ENCODE results near the gene NKG7.

Gene NKG7

GRCh38 chr19:51371186-51371690 is 1.2 kb downstream of the NKG7 start:
- H2BK120ac ChIP-seq (ENCODE audit: low read depth, low read length), result no peak overlapping the region
- no peak overlapping the region for H3K18ac ChIP-seq (ENCODE audit: low read depth in 1 of 2, low read length in 2 of 2)
- H3K14ac ChIP-seq (ENCODE audit: low read length in 2 of 2), result no peak overlapping the region
- H4K91ac ChIP-seq (ENCODE audit: low read length), result no peak overlapping the region
- H3K4me1 ChIP-seq (ENCODE audit: control insufficient read depth, insufficient read depth, low read depth, low read length), result peaks cover 10% of the 10 kb centered on the region
- H3K27me3 ChIP-seq (ENCODE audit: control insufficient read depth in 1 of 2, insufficient read depth in 1 of 2, low read length in 2 of 2), result peaks cover 4 to 20% of the 10 kb centered on the region in 2 experiments
- H2BK5ac ChIP-seq (ENCODE audit: low read depth, low read length, poor library complexity, severe bottlenecking), result no peak overlapping the region
- WGBS, result 83% methylated on average over 8 of the region's 8 CpGs
- no peak overlapping the region for H2BK15ac ChIP-seq (ENCODE audit: low read depth, poor library complexity, severe bottlenecking)
- H3K4me3 ChIP-seq (ENCODE audit: insufficient read depth in 1 of 2, low read depth in 1 of 2, low read length in 2 of 2), result no peak overlapping the region
- no peak overlapping the region for H3K23ac ChIP-seq (ENCODE audit: low read length in 2 of 2)
- no peaks in the 10 kb centered on the region for H3K36me3 ChIP-seq (ENCODE audit: control insufficient read depth in 1 of 2, insufficient read depth in 2 of 2, low read depth in 1 of 2, low read length in 2 of 2)
- H3K9me3 ChIP-seq (ENCODE audit: control insufficient read depth, low read length), result no peaks in the 10 kb centered on the region
- peaks cover 7% of the 10 kb centered on the region for H3K79me1 ChIP-seq (replicated peaks; ENCODE audit: low read length, poor library complexity, severe bottlenecking)
- no peak overlapping the region for H3K27ac ChIP-seq (ENCODE audit: low read length, poor library complexity, severe bottlenecking)
- no peak overlapping the region for H2BK12ac ChIP-seq (ENCODE audit: low read length in 2 of 2)
- no peak overlapping the region for H4K8ac ChIP-seq (ENCODE audit: low read length)
- no peak overlapping the region for H2AFZ ChIP-seq (ENCODE audit: low read depth, low read length)
- no peak overlapping the region for H3K4ac ChIP-seq (ENCODE audit: low read depth in 1 of 2, low read length in 2 of 2)
- DNase-seq, result no peak
- no peak overlapping the region for H2AK5ac ChIP-seq (ENCODE audit: low read length, severe bottlenecking)
- H3K4me2 ChIP-seq (ENCODE audit: low read length, poor library complexity, severe bottlenecking), result no peak overlapping the region
- H3K9ac ChIP-seq (ENCODE audit: low read length), result no peak overlapping the region

GRCh38 chr19:51370230-51370629 is 2.2 kb downstream of the NKG7 start:
- H3K4me2 ChIP-seq (ENCODE audit: low read length, poor library complexity, severe bottlenecking), result no peak overlapping the region
- H2AK5ac ChIP-seq (ENCODE audit: low read length, severe bottlenecking), result no peak overlapping the region

GRCh38 chr19:51368366-51369282 is 3.8 kb downstream of the NKG7 start, which contains the start of gene CLDND2:
CLDND2 (minus strand) TSS chr19:51369003; CDS start chr19:51368577, 426 bp downstream.
- H3K36me3 ChIP-seq (ENCODE audit: control insufficient read depth in 1 of 2, insufficient read depth in 2 of 2, low read depth in 1 of 2, low read length in 2 of 2), result no peaks in the 10 kb centered on the region
- peak within 1 kb of the TSS; percentile 59 to 88 for H2BK12ac ChIP-seq (ENCODE audit: low read length in 2 of 2)
- peak within 1 kb of the TSS; percentile 87 for H2BK15ac ChIP-seq (ENCODE audit: low read depth, poor library complexity, severe bottlenecking)
- peak within 1 kb of the TSS; percentile 95 for H4K91ac ChIP-seq (ENCODE audit: low read length)
- H2BK5ac ChIP-seq (ENCODE audit: low read depth, low read length, poor library complexity, severe bottlenecking), result peak within 1 kb of the TSS; percentile 45
- H3K4me1 ChIP-seq (ENCODE audit: control insufficient read depth, insufficient read depth, low read depth, low read length), result peaks cover 23% of the 10 kb centered on the region
- peak within 1 kb of the TSS; percentile 84 to 96 for H3K4ac ChIP-seq (ENCODE audit: low read depth in 1 of 2, low read length in 2 of 2)
- H3K9me3 ChIP-seq (ENCODE audit: control insufficient read depth, low read length), result no peaks in the 10 kb centered on the region
- H3K27me3 ChIP-seq (ENCODE audit: control insufficient read depth in 1 of 2, insufficient read depth in 1 of 2, low read length in 2 of 2), result peaks cover 4 to 20% of the 10 kb centered on the region in 2 experiments
- H3K4me2 ChIP-seq (ENCODE audit: low read length, poor library complexity, severe bottlenecking), result peak within 1 kb of the TSS; percentile 84
- no peak for DNase-seq
- H3K9ac ChIP-seq (ENCODE audit: low read length), result peak within 1 kb of the TSS; percentile 94
- H2AK5ac ChIP-seq (ENCODE audit: low read length, severe bottlenecking), result peak within 1 kb of the TSS; percentile 71
- H3K4me3 ChIP-seq (ENCODE audit: insufficient read depth in 1 of 2, low read depth in 1 of 2, low read length in 2 of 2), result peak within 1 kb of the TSS; percentile 85 to 90
- peak within 1 kb of the TSS; percentile 93 for H4K8ac ChIP-seq (ENCODE audit: low read length)
- H3K14ac ChIP-seq (ENCODE audit: low read length in 2 of 2), result peak within 1 kb of the TSS in 1 of 2 experiments; percentile 99
- peak within 1 kb of the TSS; percentile 74 to 100 for H3K18ac ChIP-seq (ENCODE audit: low read depth in 1 of 2, low read length in 2 of 2)
- H3K79me1 ChIP-seq (replicated peaks; ENCODE audit: low read length, poor library complexity, severe bottlenecking), result peaks cover 19% of the 10 kb centered on the region
- peak within 1 kb of the TSS; percentile 97 for H2AFZ ChIP-seq (ENCODE audit: low read depth, low read length)
- WGBS, result 62% methylated on average over 19 of the region's 23 CpGs
- H3K23ac ChIP-seq (ENCODE audit: low read length in 2 of 2), result peak within 1 kb of the TSS in 1 of 2 experiments; percentile 94
- peak within 1 kb of the TSS; percentile 78 for H2BK120ac ChIP-seq (ENCODE audit: low read depth, low read length)
- peak within 1 kb of the TSS; percentile 23 for H3K27ac ChIP-seq (ENCODE audit: low read length, poor library complexity, severe bottlenecking)

More at GRCh38 chr19:51370230-51370629, 2.2 kb downstream of the NKG7 start:
- H3K4me3 ChIP-seq (ENCODE audit: insufficient read depth in 1 of 2, low read depth in 1 of 2, low read length in 2 of 2), result no peak overlapping the region
- no peaks in the 10 kb centered on the region for H3K36me3 ChIP-seq (ENCODE audit: control insufficient read depth in 1 of 2, insufficient read depth in 2 of 2, low read depth in 1 of 2, low read length in 2 of 2)
- peaks cover 11% of the 10 kb centered on the region for H3K79me1 ChIP-seq (replicated peaks; ENCODE audit: low read length, poor library complexity, severe bottlenecking)
- H3K27ac ChIP-seq (ENCODE audit: low read length, poor library complexity, severe bottlenecking), result no peak overlapping the region
- no peaks in the 10 kb centered on the region for H3K9me3 ChIP-seq (ENCODE audit: control insufficient read depth, low read length)
- H3K4ac ChIP-seq (ENCODE audit: low read depth in 1 of 2, low read length in 2 of 2), result no peak overlapping the region
- peaks cover 4 to 20% of the 10 kb centered on the region in 2 experiments for H3K27me3 ChIP-seq (ENCODE audit: control insufficient read depth in 1 of 2, insufficient read depth in 1 of 2, low read length in 2 of 2)
- no peak overlapping the region for H3K18ac ChIP-seq (ENCODE audit: low read depth in 1 of 2, low read length in 2 of 2)
- no peak overlapping the region for H4K8ac ChIP-seq (ENCODE audit: low read length)
- no peak overlapping the region for H2AFZ ChIP-seq (ENCODE audit: low read depth, low read length)
- H2BK120ac ChIP-seq (ENCODE audit: low read depth, low read length), result no peak overlapping the region
- no peak overlapping the region for H3K14ac ChIP-seq (ENCODE audit: low read length in 2 of 2)
- no peak for DNase-seq
- WGBS, result 78% methylated on average over 4 of the region's 4 CpGs
- no peak overlapping the region for H2BK5ac ChIP-seq (ENCODE audit: low read depth, low read length, poor library complexity, severe bottlenecking)
- no peak overlapping the region for H2BK15ac ChIP-seq (ENCODE audit: low read depth, poor library complexity, severe bottlenecking)
- H3K23ac ChIP-seq (ENCODE audit: low read length in 2 of 2), result no peak overlapping the region
- no peak overlapping the region for H4K91ac ChIP-seq (ENCODE audit: low read length)
- H3K4me1 ChIP-seq (ENCODE audit: control insufficient read depth, insufficient read depth, low read depth, low read length), result peaks cover 13% of the 10 kb centered on the region
- no peak overlapping the region for H2BK12ac ChIP-seq (ENCODE audit: low read length in 2 of 2)
- H3K9ac ChIP-seq (ENCODE audit: low read length), result no peak overlapping the region
